Neural cell (in vitro differentiated cells): ENCODE data around the gene ARMH3. TPM values are rescaled to one million over a fixed set of nuclear protein-coding genes. Genes with fewer than 3 reads are reported as not detected.

ENCODE experiments used
- H2AFZ ChIP-seq: fragments of 200-600, 300-800 bp; sonication (generic), shearing (Covaris generic); 2 replicates; pipeline ENCODE4 v1.6.0; 2014; ENCODE audit warnings: low read depth, mild to moderate bottlenecking, antibody characterized with exemption, low read length, moderate library complexity
- H3F3A ChIP-seq: fragments of 200-600 bp; shearing (Covaris generic); 2 replicates; pipeline ENCODE4 v1.6.1; 2016; ENCODE audit warnings: mild to moderate bottlenecking, moderate library complexity, mixed read lengths, antibody characterized with exemption, low read length; ENCODE audit not compliant: insufficient read depth, poor library complexity, severe bottlenecking
- H3K27ac ChIP-seq: fragments of 200-600, 300-800 bp; sonication (generic), shearing (Covaris generic); 2 replicates; pipeline ENCODE4 v1.5.1; 2014; ENCODE audit warnings: mild to moderate bottlenecking, low read length, moderate library complexity
- H3K27me3 ChIP-seq: fragments of 300-800, 200-600 bp; sonication (generic), shearing (Covaris generic); 2 replicates; pipeline ENCODE4 v1.6.0; 2014; ENCODE audit warnings: mild to moderate bottlenecking, low read depth, low read length, moderate library complexity; ENCODE audit not compliant: insufficient read depth
- H3K36me3 ChIP-seq: fragments of 300-800, 200-600 bp; sonication (generic), shearing (Covaris generic); 2 replicates; pipeline ENCODE4 v1.5.1; 2014; ENCODE audit warnings: mild to moderate bottlenecking, antibody characterized with exemption, low read length, moderate library complexity; ENCODE audit not compliant: insufficient read depth
- H3K4me2 ChIP-seq: fragments of 300-800, 200-600 bp; sonication (generic), shearing (Covaris generic); 2 replicates; pipeline ENCODE4 v1.6.0; 2014; ENCODE audit warnings: mild to moderate bottlenecking, low read length
- H3K4me3 ChIP-seq: fragments of 300-800, 200-600 bp; sonication (generic), shearing (Covaris generic); 2 replicates; pipeline ENCODE4 v1.5.1; 2014; ENCODE audit warnings: mild to moderate bottlenecking, low read length, moderate library complexity
- H3K79me2 ChIP-seq: fragments of 200-600 bp; shearing (Covaris generic); replicated peaks from 2 replicates; pipeline ENCODE4 v1.6.0; 2014; ENCODE audit warnings: mild to moderate bottlenecking, low read length, moderate library complexity; ENCODE audit not compliant: insufficient read depth
- H3K9ac ChIP-seq: fragments of 300-800, 200-600 bp; sonication (generic), shearing (Covaris generic); 2 replicates; pipeline ENCODE4 v1.6.1; 2016; ENCODE audit warnings: mild to moderate bottlenecking, low read length, mixed read lengths
- H3K9me2 ChIP-seq: fragments of 200-600 bp; shearing (Covaris generic); 2 replicates; pipeline ENCODE4 v1.6.1; 2016; ENCODE audit warnings: mild to moderate bottlenecking, low read length, mixed read lengths; ENCODE audit not compliant: insufficient read depth
- H3K9me3 ChIP-seq: fragments of 200-600, 300-800 bp; sonication (generic), shearing (Covaris generic); 2 replicates; pipeline ENCODE4 v1.6.1; 2016; ENCODE audit warnings: mild to moderate bottlenecking, mixed run types, low read length, moderate library complexity, mixed read lengths
- H4K20me1 ChIP-seq: fragments of 200-600 bp; shearing (Covaris generic); 2 replicates; pipeline ENCODE4 v1.6.1; 2016; ENCODE audit warnings: mild to moderate bottlenecking, mixed run types; ENCODE audit not compliant: insufficient read depth
- EP300 ChIP-seq: fragments of 450-650 bp; conservative IDR thresholded peaks from 2 replicates; pipeline ENCODE4 v1.6.1; 2014; ENCODE audit warnings: antibody characterized with exemption, mild to moderate bottlenecking, moderate library complexity; ENCODE audit not compliant: poor library complexity, severe bottlenecking
- EZH2 ChIP-seq: fragments of 200-600, 300-800 bp; shearing (Covaris generic), sonication (generic); IDR thresholded peaks from 2 replicates; pipeline ENCODE4 v1.6.1; 2014; ENCODE audit warnings: antibody characterized with exemption, low read length, borderline replicate concordance, mild to moderate bottlenecking; ENCODE audit not compliant: insufficient read depth, poor library complexity, severe bottlenecking
- MXI1 ChIP-seq: fragments of 450-650 bp; conservative IDR thresholded peaks from 2 replicates; pipeline ENCODE4 v1.6.1; 2014; ENCODE audit warnings: antibody characterized with exemption, mild to moderate bottlenecking; ENCODE audit not compliant: poor library complexity, severe bottlenecking
- POLR2AphosphoS5 ChIP-seq: IDR thresholded peaks from 2 replicates; pipeline ENCODE4 v1.6.1; 2012
- RAD21 ChIP-seq: fragments of 450-650 bp; conservative IDR thresholded peaks from 2 replicates; pipeline ENCODE4 v1.6.1; 2014; ENCODE audit warnings: antibody characterized with exemption, mild to moderate bottlenecking, moderate library complexity
- SMC3 ChIP-seq: fragments of 450-650 bp; conservative IDR thresholded peaks from 2 replicates; pipeline ENCODE4 v1.6.1; 2014; ENCODE audit warnings: antibody characterized with exemption, mild to moderate bottlenecking, moderate library complexity; ENCODE audit not compliant: poor library complexity
- TAF1 ChIP-seq: IDR thresholded peaks from 2 replicates; pipeline ENCODE4 v1.6.1; 2012; ENCODE audit warnings: low read depth
- polyA plus RNA-seq: library from polyadenylated mRNA; depleted of rRNA; stranded (reverse); fragments of >200 nt; gene quantifications from 2 replicates; pipeline ENCODE4 v1.2.3, GENCODE V29; 2014
- TF ChIP-seq, protein P1 (sequence below): IDR thresholded peaks from 2 replicates; pipeline ENCODE4 v1.6.1; 2012; ENCODE audit warnings: borderline replicate concordance
- TF ChIP-seq, protein P2 (sequence below): fragments of 450-650 bp; IDR thresholded peaks from 2 replicates; pipeline ENCODE4 v1.5.1; 2014; ENCODE audit warnings: antibody characterized with exemption, mild to moderate bottlenecking, moderate library complexity; ENCODE audit not compliant: poor library complexity, severe bottlenecking

Gene ARMH3
- polyA plus RNA-seq, 1 donor from 2014 or later = 13.4 TPM

DNA sequence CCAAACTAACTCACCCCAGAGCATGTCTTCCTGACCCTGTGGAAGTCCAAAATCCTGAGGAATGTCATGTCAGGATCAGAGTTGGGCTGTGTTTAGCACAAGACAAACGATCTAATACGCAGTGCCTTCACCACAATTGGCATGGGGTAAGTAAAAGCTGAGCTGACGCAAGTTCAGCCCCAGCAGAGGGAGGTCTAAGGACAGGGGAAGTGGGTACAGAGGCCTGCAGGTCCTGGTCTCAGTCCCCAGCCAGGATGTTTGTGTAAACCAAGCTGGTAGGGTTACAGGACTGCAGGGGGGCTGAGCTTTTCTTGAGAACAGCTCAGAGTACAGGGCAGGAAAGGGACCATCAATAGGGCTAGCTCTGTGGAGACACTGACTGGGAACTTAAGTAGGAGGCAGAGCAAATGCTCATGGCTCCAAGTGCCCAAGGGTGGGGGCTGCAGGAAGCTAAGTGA is 207.1 kb downstream of the ARMH3 start:
- no peak overlapping the region for H3K9ac ChIP-seq
- no peak overlapping the region for H2AFZ ChIP-seq
- H3K36me3 ChIP-seq = no peaks in the 10 kb centered on the region
- TF ChIP-seq EP300 (no peak), SMC3 (no peak), RAD21 (no peak)
- H3K4me2 ChIP-seq = no peak overlapping the region
- H3K4me3 ChIP-seq = no peak overlapping the region
- no peaks in the 10 kb centered on the region for H3F3A ChIP-seq
- no peaks in the 10 kb centered on the region for H3K9me3 ChIP-seq
- H3K9me2 ChIP-seq = no peaks in the 10 kb centered on the region
- H3K27me3 ChIP-seq = no peaks in the 10 kb centered on the region
- H3K27ac ChIP-seq = no peak overlapping the region
- no peaks in the 10 kb centered on the region for H3K79me2 ChIP-seq
- no peaks in the 10 kb centered on the region for H4K20me1 ChIP-seq

DNA sequence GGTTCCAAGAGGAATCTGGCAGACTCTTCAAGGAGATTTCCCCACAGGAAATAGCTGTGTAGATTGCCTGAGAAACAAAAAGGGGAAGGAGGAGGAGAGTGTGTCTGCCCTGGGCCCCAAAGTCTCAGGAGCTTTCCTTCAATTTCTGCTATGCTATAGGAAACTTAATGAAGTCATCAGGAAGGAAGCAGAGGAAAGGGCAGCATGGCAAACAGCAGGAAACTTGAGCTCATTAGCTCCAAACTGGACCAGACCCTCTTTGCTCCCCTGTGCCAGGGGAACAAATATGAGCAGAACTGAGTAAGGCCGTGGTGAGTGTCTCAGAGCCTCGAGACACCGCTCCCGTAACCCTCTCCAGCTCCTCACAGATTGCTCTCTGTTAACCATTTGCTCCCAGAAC is 207.6 kb downstream of the ARMH3 start:
- no peak overlapping the region for H2AFZ ChIP-seq
- H3K9me3 ChIP-seq = no peaks in the 10 kb centered on the region
- no peaks in the 10 kb centered on the region for H3K36me3 ChIP-seq
- no peaks in the 10 kb centered on the region for H3F3A ChIP-seq
- TF ChIP-seq TAF1 (no peak), SMC3 (no peak), EZH2 (no peak), RAD21 (no peak), MXI1 (no peak), EP300 (no peak), POLR2AphosphoS5 (no peak)
- TF ChIP-seq, protein P1, sequence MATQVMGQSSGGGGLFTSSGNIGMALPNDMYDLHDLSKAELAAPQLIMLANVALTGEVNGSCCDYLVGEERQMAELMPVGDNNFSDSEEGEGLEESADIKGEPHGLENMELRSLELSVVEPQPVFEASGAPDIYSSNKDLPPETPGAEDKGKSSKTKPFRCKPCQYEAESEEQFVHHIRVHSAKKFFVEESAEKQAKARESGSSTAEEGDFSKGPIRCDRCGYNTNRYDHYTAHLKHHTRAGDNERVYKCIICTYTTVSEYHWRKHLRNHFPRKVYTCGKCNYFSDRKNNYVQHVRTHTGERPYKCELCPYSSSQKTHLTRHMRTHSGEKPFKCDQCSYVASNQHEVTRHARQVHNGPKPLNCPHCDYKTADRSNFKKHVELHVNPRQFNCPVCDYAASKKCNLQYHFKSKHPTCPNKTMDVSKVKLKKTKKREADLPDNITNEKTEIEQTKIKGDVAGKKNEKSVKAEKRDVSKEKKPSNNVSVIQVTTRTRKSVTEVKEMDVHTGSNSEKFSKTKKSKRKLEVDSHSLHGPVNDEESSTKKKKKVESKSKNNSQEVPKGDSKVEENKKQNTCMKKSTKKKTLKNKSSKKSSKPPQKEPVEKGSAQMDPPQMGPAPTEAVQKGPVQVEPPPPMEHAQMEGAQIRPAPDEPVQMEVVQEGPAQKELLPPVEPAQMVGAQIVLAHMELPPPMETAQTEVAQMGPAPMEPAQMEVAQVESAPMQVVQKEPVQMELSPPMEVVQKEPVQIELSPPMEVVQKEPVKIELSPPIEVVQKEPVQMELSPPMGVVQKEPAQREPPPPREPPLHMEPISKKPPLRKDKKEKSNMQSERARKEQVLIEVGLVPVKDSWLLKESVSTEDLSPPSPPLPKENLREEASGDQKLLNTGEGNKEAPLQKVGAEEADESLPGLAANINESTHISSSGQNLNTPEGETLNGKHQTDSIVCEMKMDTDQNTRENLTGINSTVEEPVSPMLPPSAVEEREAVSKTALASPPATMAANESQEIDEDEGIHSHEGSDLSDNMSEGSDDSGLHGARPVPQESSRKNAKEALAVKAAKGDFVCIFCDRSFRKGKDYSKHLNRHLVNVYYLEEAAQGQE = no peak
- TF ChIP-seq, protein P2, sequence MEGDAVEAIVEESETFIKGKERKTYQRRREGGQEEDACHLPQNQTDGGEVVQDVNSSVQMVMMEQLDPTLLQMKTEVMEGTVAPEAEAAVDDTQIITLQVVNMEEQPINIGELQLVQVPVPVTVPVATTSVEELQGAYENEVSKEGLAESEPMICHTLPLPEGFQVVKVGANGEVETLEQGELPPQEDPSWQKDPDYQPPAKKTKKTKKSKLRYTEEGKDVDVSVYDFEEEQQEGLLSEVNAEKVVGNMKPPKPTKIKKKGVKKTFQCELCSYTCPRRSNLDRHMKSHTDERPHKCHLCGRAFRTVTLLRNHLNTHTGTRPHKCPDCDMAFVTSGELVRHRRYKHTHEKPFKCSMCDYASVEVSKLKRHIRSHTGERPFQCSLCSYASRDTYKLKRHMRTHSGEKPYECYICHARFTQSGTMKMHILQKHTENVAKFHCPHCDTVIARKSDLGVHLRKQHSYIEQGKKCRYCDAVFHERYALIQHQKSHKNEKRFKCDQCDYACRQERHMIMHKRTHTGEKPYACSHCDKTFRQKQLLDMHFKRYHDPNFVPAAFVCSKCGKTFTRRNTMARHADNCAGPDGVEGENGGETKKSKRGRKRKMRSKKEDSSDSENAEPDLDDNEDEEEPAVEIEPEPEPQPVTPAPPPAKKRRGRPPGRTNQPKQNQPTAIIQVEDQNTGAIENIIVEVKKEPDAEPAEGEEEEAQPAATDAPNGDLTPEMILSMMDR = no peak
- H3K9me2 ChIP-seq = no peaks in the 10 kb centered on the region
- no peak overlapping the region for H3K9ac ChIP-seq
- no peak overlapping the region for H3K4me3 ChIP-seq
- no peaks in the 10 kb centered on the region for H3K79me2 ChIP-seq
- no peaks in the 10 kb centered on the region for H4K20me1 ChIP-seq
- no peaks in the 10 kb centered on the region for H3K27me3 ChIP-seq
- no peak overlapping the region for H3K4me2 ChIP-seq
- no peak overlapping the region for H3K27ac ChIP-seq

DNA sequence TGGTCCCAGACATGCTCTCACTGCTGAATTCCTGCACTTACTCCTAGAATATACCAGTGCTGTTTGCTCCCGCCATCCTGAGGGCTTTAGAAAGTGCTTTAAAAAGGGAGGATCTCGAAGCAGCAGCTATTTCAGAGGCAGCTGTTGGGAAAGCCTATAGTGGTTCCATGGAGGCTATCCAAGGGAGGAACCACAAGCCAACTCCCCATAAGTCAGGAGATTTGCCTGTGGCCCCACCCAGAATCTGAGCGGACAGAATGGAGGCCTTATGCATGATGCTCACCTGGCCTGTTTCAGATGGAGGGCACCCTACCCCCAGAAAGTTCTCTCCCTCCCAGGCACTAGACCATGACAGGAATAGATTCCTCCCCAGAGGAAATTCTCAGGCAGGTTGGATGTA is 210.1 kb downstream of the ARMH3 start:
- Histone ChIP-seq H4K20me1 (no peaks in the 10 kb centered on the region), H3K9me2 (no peaks in the 10 kb centered on the region), H3K4me2 (no peak overlapping the region), H2AFZ (no peak overlapping the region), H3K27me3 (peaks cover 25% of the 10 kb centered on the region), H3K4me3 (no peak overlapping the region), H3K27ac (no peak overlapping the region), H3K79me2 (no peaks in the 10 kb centered on the region), H3K9me3 (no peaks in the 10 kb centered on the region), H3K36me3 (no peaks in the 10 kb centered on the region), H3K9ac (no peak overlapping the region), H3F3A (no peaks in the 10 kb centered on the region)
- TF ChIP-seq EP300 (no peak), TAF1 (no peak), SMC3 (no peak), EZH2 (no peak), POLR2AphosphoS5 (no peak), MXI1 (no peak), RAD21 (no peak)
- TF ChIP-seq, protein P2 = no peak
- TF ChIP-seq, protein P1 = no peak
